HUDEP-2 (cell line): ENCODE data around the gene L3MBTL1.

Source experiments
- DNase-seq, 76 experiments: peaks; one replicate each; lab custom pipeline; 2025; ENCODE audit not compliant: unreplicated experiment in 76 of 76; lab: John Stamatoyannopoulos, UW

L3MBTL1 gene

GRCh38 chr20:43554369-43554768 is 46.9 kb downstream of the L3MBTL1 start:
- DNase-seq, result no peak

- no peak for DNase-seq
Measured at GRCh38 chr20:43558412-43559146, 51.1 kb downstream of the L3MBTL1 start, which contains the start of gene SGK2. Gene SGK2 (plus strand): TSS chr20:43559027. CDS start chr20:43566496, 7,469 bp downstream.

- no peak for DNase-seq
Measured at GRCh38 chr20:43559147-43559987, 51.9 kb downstream of the L3MBTL1 start.

GRCh38 chr20:43560974-43561373 is 53.5 kb downstream of the L3MBTL1 start:
- DNase-seq, result no peak

GRCh38 chr20:43563429-43563828 is 55.9 kb downstream of the L3MBTL1 start:
- DNase-seq, result peak in 12 of 76 experiments; percentile 4 to 19 (median 14)

GRCh38 chr20:43563991-43564390 is 56.5 kb downstream of the L3MBTL1 start:
- no peak for DNase-seq

GRCh38 chr20:43564455-43564854 is 57.0 kb downstream of the L3MBTL1 start:
- DNase-seq, result no peak

GRCh38 chr20:43564993-43565757 is 57.7 kb downstream of the L3MBTL1 start:
- DNase-seq, result no peak

GRCh38 chr20:43565758-43566104 is 58.2 kb downstream of the L3MBTL1 start:
- DNase-seq, result no peak

GRCh38 chr20:43567477-43567876 is 60.0 kb downstream of the L3MBTL1 start:
- no peak for DNase-seq

GRCh38 chr20:43568706-43569105 is 61.2 kb downstream of the L3MBTL1 start:
- DNase-seq, result no peak

- DNase-seq, result no peak
Measured at GRCh38 chr20:43569282-43569681, 61.8 kb downstream of the L3MBTL1 start.

- no peak for DNase-seq
Measured at GRCh38 chr20:43570496-43570895, 63.0 kb downstream of the L3MBTL1 start.

- DNase-seq, result no peak
Measured at GRCh38 chr20:43571310-43571709, 63.8 kb downstream of the L3MBTL1 start.

- DNase-seq, result no peak
Measured at GRCh38 chr20:43571771-43572170, 64.3 kb downstream of the L3MBTL1 start.

- no peak for DNase-seq
Measured at GRCh38 chr20:43572891-43573290, 65.4 kb downstream of the L3MBTL1 start.

GRCh38 chr20:43576108-43576507 is 68.6 kb downstream of the L3MBTL1 start:
- no peak for DNase-seq

GRCh38 chr20:43579861-43580793 is 72.6 kb downstream of the L3MBTL1 start:
- peak in 3 of 76 experiments; percentile 10 to 18 (median 17) for DNase-seq

GRCh38 chr20:43583133-43583864 is 75.8 kb downstream of the L3MBTL1 start:
- DNase-seq, result no peak
